AG20443 (cell line): ENCODE measurements around the gene COLEC12.

Source experiments
- DNase-seq: peaks from one replicate; pipeline ENCODE4 v3.0.0; 2012; ENCODE audit warnings: low spot score, mixed read lengths

Gene COLEC12

GRCh38 chr18:473802-474201 is 26.7 kb downstream of the COLEC12 start:
- DNase-seq: no peak

- peak; percentile 40 for DNase-seq
Observed at GRCh38 chr18:471716-472115, 28.8 kb downstream of the COLEC12 start.

DNA sequence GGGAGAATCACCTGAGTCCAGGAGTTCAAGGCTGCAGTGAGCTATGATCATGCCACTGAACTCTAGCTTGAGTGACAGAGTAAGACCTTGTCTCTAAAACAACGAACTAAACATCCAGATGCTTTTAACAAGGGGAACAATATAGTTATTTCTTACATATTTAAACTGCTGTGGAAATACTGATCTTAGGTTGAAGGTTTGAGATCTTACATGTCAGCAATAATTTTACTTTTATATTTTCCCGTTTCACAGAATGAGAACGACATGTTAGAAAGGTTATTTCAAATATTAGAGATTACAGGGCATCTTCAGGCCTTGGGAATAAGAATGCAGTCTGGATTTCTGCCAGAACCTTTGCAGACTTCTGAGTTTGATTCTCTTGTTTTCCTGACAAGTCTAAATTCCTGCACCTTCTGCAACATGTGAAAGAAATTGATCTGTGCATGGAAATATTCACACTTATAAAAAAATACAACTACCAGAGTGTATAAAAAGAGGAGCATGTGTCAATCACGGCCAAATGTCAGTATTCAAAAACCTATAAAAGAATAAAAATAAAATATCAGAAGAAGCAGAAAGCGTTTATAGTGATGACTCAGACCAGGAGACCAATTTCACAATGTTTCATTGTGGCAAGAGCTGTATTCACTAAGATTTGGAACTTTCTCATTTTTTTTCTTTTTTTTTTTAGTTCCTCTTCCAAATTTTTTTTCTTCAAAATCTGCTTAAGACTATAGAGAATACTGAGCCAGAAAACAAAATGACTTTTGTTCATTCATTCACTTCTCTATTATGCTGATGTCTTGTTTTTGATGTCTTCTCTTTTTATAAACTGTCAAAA is 29.6 kb downstream of the COLEC12 start:
- DNase-seq: peak; percentile 56

GRCh38 chr18:468955-469790 is 31.3 kb downstream of the COLEC12 start:
- no peak for DNase-seq

DNA sequence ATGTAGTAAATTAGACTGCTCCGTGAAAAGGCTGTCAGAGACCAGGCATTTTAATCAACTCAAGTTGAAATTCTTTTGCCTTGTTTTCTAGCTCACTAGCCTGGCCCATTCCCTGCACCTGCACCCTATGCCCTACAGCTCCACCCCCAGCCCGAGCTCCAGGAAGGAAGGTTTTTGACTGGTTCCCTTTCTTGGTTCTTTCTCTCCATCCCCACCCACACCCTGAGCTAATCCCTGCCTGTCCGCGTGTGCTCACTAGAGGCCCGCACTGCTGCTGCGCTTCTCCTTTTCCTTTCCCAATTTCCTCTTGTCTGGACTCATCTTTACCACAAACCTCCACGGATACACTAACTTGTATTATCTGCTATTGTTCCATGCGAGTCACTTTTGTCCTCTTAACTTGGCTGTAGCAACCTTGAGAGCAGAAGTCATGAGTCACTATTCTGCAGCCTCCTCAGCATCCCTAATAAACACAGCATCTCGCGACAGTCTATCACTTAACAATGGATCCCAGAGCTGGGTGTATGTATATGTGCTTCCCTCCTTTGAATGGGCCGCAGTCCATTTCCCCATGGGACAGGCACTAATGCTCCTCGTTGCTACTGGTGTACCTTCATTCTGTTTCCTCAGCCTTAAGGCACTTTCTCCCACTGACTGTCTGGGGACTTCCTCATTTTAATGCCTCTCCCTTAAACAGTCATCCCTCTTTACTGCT is 36.5 kb downstream of the COLEC12 start:
- DNase-seq: no peak

DNA sequence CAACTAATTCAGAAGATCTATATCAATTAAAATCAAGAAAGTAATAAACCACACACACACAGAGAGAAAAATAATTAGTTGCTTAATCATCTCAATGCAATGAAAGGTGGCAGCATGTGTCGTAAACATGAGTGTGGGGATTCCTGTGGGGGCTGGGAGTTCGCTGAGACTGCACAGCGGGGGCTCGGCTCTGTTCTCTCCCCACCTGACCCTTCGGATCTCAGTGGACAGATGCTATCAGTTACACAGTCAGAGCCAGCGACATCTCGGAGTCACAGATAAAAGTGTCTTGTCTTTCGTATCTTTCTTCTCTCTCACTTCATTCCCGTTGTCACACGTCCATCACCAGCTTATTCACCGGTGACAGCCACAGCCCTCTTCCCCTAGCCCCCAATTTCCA is 37.1 kb downstream of the COLEC12 start:
- no peak for DNase-seq

DNA sequence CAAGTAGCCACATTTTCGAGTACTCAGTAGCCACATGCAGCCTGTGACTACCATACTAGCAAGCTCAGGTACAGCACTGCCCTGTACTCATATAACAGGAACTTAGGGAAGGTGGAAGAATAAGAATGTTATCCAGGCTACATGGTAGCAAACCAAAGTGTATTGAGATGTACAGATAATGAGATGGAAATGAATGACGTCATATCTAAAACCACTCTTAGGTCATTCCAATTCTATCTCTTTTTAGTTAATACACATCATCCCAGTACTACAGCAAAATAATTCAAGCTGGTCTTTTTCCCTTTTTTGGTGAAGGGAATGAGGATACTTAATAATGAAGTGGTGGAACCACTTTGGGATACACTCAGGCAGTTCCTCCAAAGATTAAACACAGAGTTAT is 38.7 kb downstream of the COLEC12 start:
- no peak for DNase-seq

- DNase-seq: no peak
Observed at GRCh38 chr18:460791-461190, 39.7 kb downstream of the COLEC12 start.

DNA sequence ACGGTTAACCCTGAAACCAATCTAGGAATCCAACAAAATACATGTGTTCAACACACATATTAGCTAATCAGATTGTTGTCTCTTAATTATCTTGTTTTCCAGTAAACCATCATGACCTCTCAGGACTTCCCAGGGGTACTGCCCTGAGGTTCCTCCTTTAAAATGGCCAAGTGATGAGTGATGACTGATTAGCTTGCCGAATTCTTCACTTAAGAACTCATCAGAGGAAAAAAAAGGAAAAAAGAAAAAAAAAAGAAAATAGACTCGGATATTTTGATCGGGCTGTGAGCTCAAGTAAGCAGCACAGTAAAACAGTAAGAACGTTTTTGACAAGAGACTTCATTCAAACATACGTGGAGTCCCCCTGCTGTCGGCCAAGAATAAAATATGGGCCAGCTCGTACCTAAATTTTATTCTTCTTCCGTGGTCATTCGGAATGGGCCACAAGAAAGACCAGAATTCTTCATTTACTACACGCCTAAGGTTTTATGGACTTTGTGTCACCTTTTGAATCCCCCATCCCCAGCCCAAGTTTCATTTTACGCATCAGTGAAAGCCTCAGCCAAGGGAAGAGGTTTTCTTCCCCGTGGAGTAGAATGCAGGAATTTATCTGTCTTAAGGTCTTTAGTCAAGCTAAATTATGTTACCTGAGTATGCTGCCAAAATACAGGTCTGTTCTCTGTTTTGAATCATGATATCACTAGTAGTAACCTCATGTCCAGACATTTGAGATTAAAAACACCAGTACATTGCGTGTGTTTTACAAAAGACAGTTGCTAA is 40.5 kb downstream of the COLEC12 start:
- DNase-seq: no peak

DNA sequence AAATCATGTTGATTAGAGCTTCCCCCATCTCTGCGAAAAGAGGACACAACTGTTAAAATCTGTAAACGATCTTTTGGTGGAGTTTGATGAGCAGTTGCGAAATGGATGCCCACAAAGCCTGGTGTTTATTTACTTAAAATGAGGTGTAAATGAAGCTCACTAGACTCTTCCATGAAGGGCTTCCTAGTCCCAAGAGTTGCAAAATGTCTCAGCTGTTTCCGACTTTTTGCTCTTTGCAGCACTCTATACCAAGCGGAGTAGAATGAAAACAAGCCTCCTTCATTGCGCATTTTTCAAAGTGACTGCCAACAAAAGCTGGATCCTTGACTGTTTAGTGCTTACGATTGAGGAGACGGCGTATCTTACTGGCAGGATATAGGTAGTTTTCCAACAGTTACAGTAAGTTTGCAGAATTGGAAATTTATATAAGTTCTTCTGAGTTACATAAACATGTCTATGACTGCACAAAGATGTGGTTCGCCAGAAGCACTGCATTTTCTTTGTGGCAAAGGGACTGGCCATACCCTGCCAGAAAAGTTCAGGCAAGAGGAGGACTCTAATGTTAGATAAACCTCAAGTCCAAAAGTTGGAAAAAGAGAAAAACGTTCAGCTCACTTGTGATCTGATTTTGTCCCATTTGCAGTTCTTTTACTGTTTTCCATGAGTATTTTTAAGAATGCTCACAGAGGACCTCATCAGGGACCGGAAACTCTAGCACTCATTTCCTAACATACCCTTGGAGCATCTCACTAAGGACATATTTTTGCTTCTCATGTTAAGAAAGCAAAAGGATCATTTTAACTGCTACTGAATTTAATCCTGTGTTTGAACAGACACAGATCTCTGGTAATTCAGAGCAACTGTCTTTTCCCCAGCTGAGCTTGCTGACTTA is 42.7 kb downstream of the COLEC12 start:
- DNase-seq: no peak

DNA sequence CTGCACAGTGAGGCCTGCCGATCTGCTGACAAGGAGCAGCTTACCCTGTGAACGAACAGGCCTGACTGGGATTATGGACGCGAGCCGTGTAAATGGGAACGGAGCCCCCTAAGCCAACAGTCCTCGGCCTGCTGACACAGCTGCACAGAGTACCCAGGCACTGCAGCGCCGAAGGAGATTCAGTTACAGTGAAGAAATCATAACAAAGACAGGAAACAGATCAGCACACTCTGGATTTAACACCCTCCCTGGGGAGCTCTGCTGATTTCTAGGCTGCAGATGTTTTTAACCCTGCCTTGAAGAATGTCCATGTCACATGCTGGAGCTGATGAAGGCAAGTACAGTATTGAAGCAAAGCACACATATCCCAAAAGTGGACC is 43.4 kb downstream of the COLEC12 start:
- DNase-seq: peak; percentile 77

DNA sequence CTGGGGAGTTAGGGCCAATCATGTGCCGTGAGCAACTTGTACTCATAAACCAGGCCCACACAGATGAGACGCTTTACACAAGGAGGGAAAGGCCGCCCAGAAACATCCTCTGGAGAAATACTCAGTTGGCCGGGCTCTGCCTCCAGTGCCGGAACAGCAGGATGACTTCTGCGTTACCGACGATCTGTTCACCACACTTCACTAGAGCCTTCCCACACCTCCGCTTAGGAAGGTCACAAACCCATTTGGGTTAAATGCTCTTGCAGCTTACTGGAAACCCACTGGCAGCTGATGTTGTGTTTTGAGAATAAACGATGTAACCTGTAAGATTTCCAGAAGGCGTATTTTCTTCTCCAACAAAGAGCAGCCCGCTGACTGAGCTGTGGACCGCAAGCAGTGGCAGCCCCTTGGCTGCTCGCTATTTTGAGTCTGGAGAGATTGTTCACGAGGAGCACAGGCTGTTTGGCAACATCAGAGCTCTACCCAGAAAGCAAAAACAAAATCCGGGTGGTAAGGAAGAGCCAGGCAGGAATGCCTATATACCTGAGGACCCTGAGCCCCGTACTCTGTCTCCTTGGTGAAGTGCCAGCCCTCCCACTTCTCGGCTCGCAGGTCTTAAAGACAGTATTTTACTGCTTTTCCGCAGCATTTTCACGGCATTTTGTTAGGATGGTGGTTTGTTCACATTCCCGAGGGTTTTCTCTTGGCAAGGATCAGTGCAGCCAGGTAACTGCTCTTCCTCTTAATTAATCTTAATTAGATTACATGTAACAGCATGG is 44.0 kb downstream of the COLEC12 start:
- peak; percentile 39 for DNase-seq

GRCh38 chr18:453400-453799 is 47.1 kb downstream of the COLEC12 start:
- no peak for DNase-seq

- DNase-seq: no peak
Observed at GRCh38 chr18:452816-453215, 47.7 kb downstream of the COLEC12 start.

GRCh38 chr18:449374-449773 is 51.1 kb downstream of the COLEC12 start:
- no peak for DNase-seq

- no peak for DNase-seq
Observed at GRCh38 chr18:448116-448790, 52.2 kb downstream of the COLEC12 start.

GRCh38 chr18:446941-447560 is 53.5 kb downstream of the COLEC12 start:
- DNase-seq: no peak

DNA sequence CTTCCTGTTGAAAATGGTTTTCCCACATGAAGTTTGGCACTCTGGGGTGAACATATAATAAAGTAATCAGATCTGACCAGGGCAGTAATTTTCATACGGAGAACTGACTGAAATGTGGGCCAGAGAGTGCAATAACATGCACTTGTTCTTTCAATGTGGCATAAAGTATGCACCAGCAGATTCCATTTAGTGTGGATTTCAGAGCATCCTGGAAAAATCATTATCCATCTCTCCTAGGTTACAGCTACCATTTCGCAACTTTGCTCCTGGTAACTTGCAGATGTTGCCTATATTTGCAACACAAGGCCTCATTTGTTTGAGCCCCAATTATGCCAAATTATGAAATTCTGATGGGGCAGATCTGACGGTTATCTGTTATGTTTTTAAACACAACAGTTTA is 55.4 kb downstream of the COLEC12 start:
- DNase-seq: no peak

- no peak for DNase-seq
Observed at GRCh38 chr18:438571-438970, 61.9 kb downstream of the COLEC12 start.
